CD4-positive, alpha-beta memory T cell (primary cell): Measurements from ENCODE around the gene COL9A1. TPM values are rescaled to one million over a fixed set of nuclear protein-coding genes. Genes with fewer than 3 reads are reported as not detected.
"Not testable (repeated sequence)": the region's sequence is repeated elsewhere in the genome, so short reads cannot be mapped to it uniquely, and the experiment has no call there.

Experiments
- CTCF ChIA-PET: fragments of 350-600 bp; sonication (Branson Sonifier 250); formaldehyde crosslinking; loops from one replicate; lab custom pipeline; 2021; ENCODE audit warnings: inconsistent platforms; ENCODE audit not compliant: partially characterized antibody; lab: Charles Lee
- POLR2A ChIA-PET: fragments of 350-600 bp; sonication (Branson Sonifier 250); formaldehyde crosslinking; loops from one replicate; lab custom pipeline; 2021; ENCODE audit not compliant: partially characterized antibody; lab: Charles Lee
- DNase-seq, 5 donors: peaks; one replicate each; pipeline versions ENCODE4 v3.0.0 to v3.0.0-alpha.2; 2020 to 2022; ENCODE audit warnings: mixed read lengths in 1 of 5
- H3K27ac ChIP-seq: one replicate; pipeline ENCODE4 v1.7.0; 2013; ENCODE audit warnings: low read depth, low read length
- H3K27me3 ChIP-seq: 2 replicates; pipeline ENCODE4 v1.7.0; 2013; ENCODE audit warnings: mild to moderate bottlenecking, low read length, moderate library complexity; ENCODE audit not compliant: insufficient read depth
- H3K36me3 ChIP-seq: 2 replicates; pipeline ENCODE4 v1.7.0; 2013; ENCODE audit warnings: mild to moderate bottlenecking, low read length, moderate library complexity; ENCODE audit not compliant: insufficient read depth
- H3K4me1 ChIP-seq: 2 replicates; pipeline ENCODE4 v1.7.0; 2013; ENCODE audit warnings: mild to moderate bottlenecking, low read length, moderate library complexity; ENCODE audit not compliant: insufficient read depth
- H3K4me3 ChIP-seq, 2 donors: one replicate each; pipeline ENCODE4 v1.7.0; 2013; ENCODE audit warnings: low read length in 2 of 2, mild to moderate bottlenecking in 1 of 2
- H3K9me3 ChIP-seq, 2 donors: one replicate each; pipeline ENCODE4 v1.7.0; 2013; ENCODE audit warnings: low read length in 2 of 2, control low read depth in 1 of 2; ENCODE audit not compliant: control insufficient read depth in 1 of 2
- H3K27ac Mint-ChIP-seq, 7 donors: one replicate each; pipeline ENCODE4 v1.8.0; 2020 to 2021; ENCODE audit warnings: mixed read lengths in 7 of 7, mild to moderate bottlenecking in 6 of 7, inconsistent platforms in 3 of 7, moderate library complexity in 3 of 7
- H3K27me3 Mint-ChIP-seq, 2 donors: one replicate each; pipeline ENCODE4 v1.8.0; 2020 to 2021; ENCODE audit warnings: mixed read lengths in 2 of 2
- H3K36me3 Mint-ChIP-seq, 2 donors: one replicate each; pipeline ENCODE4 v1.8.0; 2020 to 2021; ENCODE audit warnings: mixed read lengths in 2 of 2, inconsistent platforms in 1 of 2, mild to moderate bottlenecking in 1 of 2
- H3K4me1 Mint-ChIP-seq, 4 donors: one replicate each; pipeline ENCODE4 v1.8.0; 2020 to 2021; ENCODE audit warnings: mixed read lengths in 4 of 4, mild to moderate bottlenecking in 1 of 4
- H3K4me3 Mint-ChIP-seq, 8 donors: one replicate each; pipeline ENCODE4 v1.8.0; 2020 to 2021; ENCODE audit warnings: mixed read lengths in 8 of 8, mild to moderate bottlenecking in 7 of 8, moderate library complexity in 6 of 8, inconsistent platforms in 3 of 8
- H3K9me3 Mint-ChIP-seq, 8 donors: one replicate each; pipeline ENCODE4 v1.8.0; 2020 to 2021; ENCODE audit warnings: mixed read lengths in 8 of 8, mild to moderate bottlenecking in 5 of 8, inconsistent platforms in 3 of 8, moderate library complexity in 1 of 8
- intact Hi-C: fragments of 100-400 bp; cut with micrococcal nuclease; formaldehyde crosslinking; loops from one replicate; pipeline ENCODE4 v1.15.1; 2023
- polyA plus RNA-seq, 2 donors: library from polyadenylated mRNA; unstranded; fragments of 300-500 nt; fragmentation: Illumina TruSeq; gene quantifications; one replicate each; pipeline ENCODE4 v1.2.3, GENCODE V29; 2021
- total RNA-seq, 2 experiments: library from RNA; stranded (reverse); gene quantifications; one replicate each; pipeline ENCODE4 v1.2.3, GENCODE V29; 2021

COL9A1 gene
- total RNA-seq (not detected), polyA plus RNA-seq (not detected)

DNA sequence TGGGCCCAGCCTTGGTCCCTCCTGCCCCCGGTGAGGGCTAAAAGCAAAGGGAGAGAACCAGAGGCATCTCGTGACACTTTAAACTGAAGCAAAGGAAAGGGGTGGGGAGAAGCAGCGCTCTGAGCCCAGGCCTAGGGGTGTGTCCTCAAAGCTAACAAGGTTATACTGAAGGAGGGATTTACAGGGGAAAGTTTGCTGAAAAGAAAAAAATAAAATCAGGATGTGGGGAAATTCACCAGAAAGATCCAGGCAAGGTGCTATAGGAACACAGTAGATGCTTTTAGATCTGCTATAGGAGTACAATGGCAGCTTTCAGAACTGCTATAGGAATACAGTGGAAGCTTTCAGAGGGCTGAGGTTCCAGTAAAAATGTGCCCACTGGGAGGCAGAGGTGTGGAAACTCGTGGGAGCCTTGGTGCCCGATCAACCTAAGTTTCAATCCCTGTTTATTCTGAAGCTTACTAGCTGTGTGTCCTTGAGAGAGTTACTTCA is at the start of gene COL9A1:
TSS of gene COL9A1 (minus strand) at position 51 of the 492 bp plus-strand sequence. CDS start 160 bp downstream, outside the sequence.
- H3K9me3 Mint-ChIP-seq: no peaks in the 10 kb centered on the region
- intact Hi-C loops: no loop called here
- Histone ChIP-seq H3K9me3 (no peaks in the 10 kb centered on the region), H3K27ac (no peak within 1 kb of the TSS), H3K4me1 (no peaks in the 10 kb centered on the region), H3K36me3 (no peaks in the 10 kb centered on the region), H3K27me3 (no peaks in the 10 kb centered on the region), H3K4me3 (no peak within 1 kb of the TSS)
- POLR2A ChIA-PET: no interaction called here
- peaks cover 24 to 30% of the 10 kb centered on the region in 2 donors for H3K27me3 Mint-ChIP-seq
- no peak within 1 kb of the TSS for H3K4me3 Mint-ChIP-seq
- CTCF ChIA-PET: interaction anchor here (1.1 kb wide), 1 partner anchor 24 kb away, joined by 3 read pairs; no protein-coding TSS in a partner anchor
- no peak within 1 kb of the TSS for H3K27ac Mint-ChIP-seq
- H3K36me3 Mint-ChIP-seq: no peaks in the 10 kb centered on the region
- DNase-seq: no peak
- no peaks in the 10 kb centered on the region for H3K4me1 Mint-ChIP-seq

- Mint-ChIP-seq H3K4me3 (no peak overlapping the region), H3K9me3 (peaks cover 0 to 4% (median 0%) of the 10 kb centered on the region in 8 donors), H3K27me3 (peaks cover 2 to 4% of the 10 kb centered on the region in 2 donors), H3K36me3 (no peaks in the 10 kb centered on the region), H3K27ac (no peak overlapping the region), H3K4me1 (no peaks in the 10 kb centered on the region)
- POLR2A ChIA-PET: no interaction called here
- Histone ChIP-seq H3K9me3 (no peaks in the 10 kb centered on the region), H3K27me3 (no peaks in the 10 kb centered on the region), H3K36me3 (no peaks in the 10 kb centered on the region), H3K4me1 (no peaks in the 10 kb centered on the region), H3K27ac (no peak overlapping the region), H3K4me3 (no peak overlapping the region)
- intact Hi-C loops: no loop called here
- CTCF ChIA-PET: interaction anchor here (1.5 kb wide), 1 partner anchor 18 kb away, joined by 3 read pairs; no protein-coding TSS in a partner anchor
- DNase-seq: no peak
These were observed 48.6 kb upstream of the COL9A1 start for GRCh38 chr6:70351461-70351860.

DNA sequence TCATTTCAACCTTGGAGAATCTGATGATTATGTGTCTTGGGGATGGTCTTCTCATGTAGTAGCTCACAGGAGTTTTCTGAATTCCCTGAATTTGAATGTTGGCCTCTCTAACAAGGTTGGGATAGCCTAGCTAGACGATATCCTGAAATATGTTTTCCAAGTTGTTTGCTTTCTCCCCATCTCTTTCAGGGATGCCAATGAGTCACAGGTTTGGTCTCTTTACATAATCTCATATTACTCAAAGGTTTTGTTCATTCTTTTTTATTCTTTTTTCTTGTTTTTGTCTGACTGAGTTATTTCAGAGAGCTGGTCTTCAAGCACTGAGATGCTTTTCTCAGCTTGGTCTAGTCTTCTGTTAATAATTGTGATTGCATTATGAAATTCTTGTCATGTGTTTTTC is 42.7 kb upstream of the COL9A1 start:
- POLR2A ChIA-PET: no interaction called here

DNA sequence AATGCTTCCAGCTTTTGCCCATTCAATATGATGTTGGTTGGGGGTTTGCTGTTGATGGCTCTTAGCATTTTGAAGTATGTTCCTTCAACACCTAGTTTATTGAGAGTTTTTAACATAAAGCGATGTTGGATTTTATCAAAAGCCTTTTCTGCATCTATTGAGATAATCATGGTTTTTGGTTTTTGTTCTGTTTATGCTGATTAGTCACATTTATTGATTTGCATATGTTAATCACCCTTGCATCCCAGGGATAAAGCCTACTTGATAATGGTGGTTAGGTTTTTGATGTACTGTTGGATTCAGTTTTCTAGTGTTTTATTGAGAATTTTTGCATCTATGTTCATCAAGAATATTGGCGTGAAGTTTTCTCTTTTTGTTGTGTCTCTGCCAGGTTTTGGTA is 40.4 kb upstream of the COL9A1 start:
- H3K36me3 Mint-ChIP-seq: no peaks in the 10 kb centered on the region
- CTCF ChIA-PET: no interaction called here
- no peaks in the 10 kb centered on the region for H3K4me1 Mint-ChIP-seq
- no peak overlapping the region for H3K4me3 Mint-ChIP-seq
- no peak overlapping the region for H3K27ac Mint-ChIP-seq
- intact Hi-C loops: no loop called here
- Histone ChIP-seq H3K27ac (no peak overlapping the region), H3K4me1 (no peaks in the 10 kb centered on the region), H3K36me3 (no peaks in the 10 kb centered on the region), H3K4me3 (no peak overlapping the region), H3K27me3 (no peaks in the 10 kb centered on the region), H3K9me3 (no peaks in the 10 kb centered on the region)
- no peak for DNase-seq
- H3K27me3 Mint-ChIP-seq: peaks cover 10% of the 10 kb centered on the region in 2 donors
- POLR2A ChIA-PET: no interaction called here
- H3K9me3 Mint-ChIP-seq: peaks cover 0 to 11% (median 2%) of the 10 kb centered on the region in 8 donors

More for the DNA sequence above, 42.7 kb upstream of the COL9A1 start:
- Mint-ChIP-seq H3K9me3 (peaks cover 0 to 2% (median 0%) of the 10 kb centered on the region in 8 donors), H3K36me3 (no peaks in the 10 kb centered on the region), H3K4me3 (no peak overlapping the region), H3K27me3 (peaks cover 7 to 10% of the 10 kb centered on the region in 2 donors), H3K27ac (no peak overlapping the region), H3K4me1 (no peaks in the 10 kb centered on the region)
- Histone ChIP-seq H3K4me3 (no peak overlapping the region), H3K36me3 (no peaks in the 10 kb centered on the region), H3K9me3 (no peaks in the 10 kb centered on the region), H3K4me1 (no peaks in the 10 kb centered on the region), H3K27ac (no peak overlapping the region), H3K27me3 (no peaks in the 10 kb centered on the region)
- intact Hi-C loops: no loop called here
- no peak for DNase-seq
- CTCF ChIA-PET: interaction anchor here (1.5 kb wide), 1 partner anchor 35 kb away, joined by 4 read pairs; no protein-coding TSS in a partner anchor

GRCh38 chr6:70339810-70340209 is 36.9 kb upstream of the COL9A1 start:
- POLR2A ChIA-PET, H3K27ac Mint-ChIP-seq, intact Hi-C loops, H3K36me3 Mint-ChIP-seq, H3K4me1 Mint-ChIP-seq, H3K27me3 ChIP-seq, H3K4me3 ChIP-seq, H3K9me3 ChIP-seq, H3K27me3 Mint-ChIP-seq, H3K27ac ChIP-seq, H3K36me3 ChIP-seq, DNase-seq, H3K4me3 Mint-ChIP-seq, H3K4me1 ChIP-seq: not testable (repeated sequence)
- CTCF ChIA-PET: interaction anchor here (1.0 kb wide), 1 partner anchor 31 kb away, joined by 3 read pairs; no protein-coding TSS in a partner anchor
- H3K9me3 Mint-ChIP-seq: peaks cover 0 to 11% (median 4%) of the 10 kb centered on the region in 8 donors

GRCh38 chr6:70338775-70339174 is 35.9 kb upstream of the COL9A1 start:
- no peak for DNase-seq
- H3K9me3 ChIP-seq: no peaks in the 10 kb centered on the region
- intact Hi-C loops: no loop called here
- Mint-ChIP-seq H3K27ac (no peak overlapping the region), H3K36me3 (no peaks in the 10 kb centered on the region), H3K9me3 (peaks cover 0 to 11% (median 5%) of the 10 kb centered on the region in 8 donors), H3K4me1 (no peaks in the 10 kb centered on the region), H3K27me3 (peaks cover 1 to 12% of the 10 kb centered on the region in 2 donors), H3K4me3 (no peak overlapping the region)
- H3K4me3 ChIP-seq: no peak overlapping the region
- ChIA-PET POLR2A (no interaction called here), CTCF (interaction anchor here (1.0 to 1.2 kb wide), 2 partner anchors 25 to 29 kb away, joined by 3 to 4 read pairs; no protein-coding TSS in a partner anchor)
- H3K36me3 ChIP-seq: no peaks in the 10 kb centered on the region
- no peaks in the 10 kb centered on the region for H3K27me3 ChIP-seq
- H3K4me1 ChIP-seq: no peaks in the 10 kb centered on the region
- H3K27ac ChIP-seq: no peak overlapping the region

DNA sequence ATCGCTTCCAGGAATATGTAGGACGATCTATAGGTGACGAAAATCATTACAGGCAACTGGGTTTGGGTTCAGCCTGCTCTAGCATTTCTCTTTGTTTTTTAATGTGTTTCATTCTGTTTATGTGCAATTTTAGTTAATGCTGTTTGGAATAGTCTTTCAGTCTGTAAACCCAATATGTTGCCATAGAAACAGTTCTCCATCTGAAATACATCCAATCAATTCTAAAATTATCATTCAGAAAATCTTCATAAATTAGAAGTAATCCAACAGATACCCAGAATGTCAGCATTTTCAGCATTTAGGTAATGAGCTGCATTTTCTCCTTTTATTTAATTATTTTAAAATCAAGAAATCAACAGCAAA is 34.8 kb upstream of the COL9A1 start:
- Histone ChIP-seq H3K9me3 (no peaks in the 10 kb centered on the region), H3K36me3 (no peaks in the 10 kb centered on the region), H3K4me3 (no peak overlapping the region), H3K27ac (no peak overlapping the region), H3K27me3 (no peaks in the 10 kb centered on the region), H3K4me1 (no peaks in the 10 kb centered on the region)
- H3K27me3 Mint-ChIP-seq: peaks cover 1 to 20% of the 10 kb centered on the region in 2 donors
- intact Hi-C loops: no loop called here
- POLR2A ChIA-PET: no interaction called here
- no peak overlapping the region for H3K4me3 Mint-ChIP-seq
- H3K9me3 Mint-ChIP-seq: peaks cover 0 to 14% (median 5%) of the 10 kb centered on the region in 8 donors
- H3K36me3 Mint-ChIP-seq: no peaks in the 10 kb centered on the region
- no peak overlapping the region for H3K27ac Mint-ChIP-seq
- CTCF ChIA-PET: interaction anchor here (1.2 kb wide), 2 partner anchors 24 to 29 kb away, joined by 3 read pairs; no protein-coding TSS in a partner anchor
- no peaks in the 10 kb centered on the region for H3K4me1 Mint-ChIP-seq
- no peak for DNase-seq
